ENCODE measurements around the gene JAK1.

Gene JAK1

GRCh38 chr1:64865105-64865757 lies 101.1 kb downstream of the JAK1 start:
- H3K27ac ChIP-seq: no peak overlapping the region
- no peak for TF ChIP-seq ZFX (IDR thresholded peaks at IDR 0.05; ENCODE audit: borderline replicate concordance)
- TF ChIP-seq, protein P1, sequence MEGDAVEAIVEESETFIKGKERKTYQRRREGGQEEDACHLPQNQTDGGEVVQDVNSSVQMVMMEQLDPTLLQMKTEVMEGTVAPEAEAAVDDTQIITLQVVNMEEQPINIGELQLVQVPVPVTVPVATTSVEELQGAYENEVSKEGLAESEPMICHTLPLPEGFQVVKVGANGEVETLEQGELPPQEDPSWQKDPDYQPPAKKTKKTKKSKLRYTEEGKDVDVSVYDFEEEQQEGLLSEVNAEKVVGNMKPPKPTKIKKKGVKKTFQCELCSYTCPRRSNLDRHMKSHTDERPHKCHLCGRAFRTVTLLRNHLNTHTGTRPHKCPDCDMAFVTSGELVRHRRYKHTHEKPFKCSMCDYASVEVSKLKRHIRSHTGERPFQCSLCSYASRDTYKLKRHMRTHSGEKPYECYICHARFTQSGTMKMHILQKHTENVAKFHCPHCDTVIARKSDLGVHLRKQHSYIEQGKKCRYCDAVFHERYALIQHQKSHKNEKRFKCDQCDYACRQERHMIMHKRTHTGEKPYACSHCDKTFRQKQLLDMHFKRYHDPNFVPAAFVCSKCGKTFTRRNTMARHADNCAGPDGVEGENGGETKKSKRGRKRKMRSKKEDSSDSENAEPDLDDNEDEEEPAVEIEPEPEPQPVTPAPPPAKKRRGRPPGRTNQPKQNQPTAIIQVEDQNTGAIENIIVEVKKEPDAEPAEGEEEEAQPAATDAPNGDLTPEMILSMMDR (IDR thresholded peaks at IDR 0.05): no peak

DNA sequence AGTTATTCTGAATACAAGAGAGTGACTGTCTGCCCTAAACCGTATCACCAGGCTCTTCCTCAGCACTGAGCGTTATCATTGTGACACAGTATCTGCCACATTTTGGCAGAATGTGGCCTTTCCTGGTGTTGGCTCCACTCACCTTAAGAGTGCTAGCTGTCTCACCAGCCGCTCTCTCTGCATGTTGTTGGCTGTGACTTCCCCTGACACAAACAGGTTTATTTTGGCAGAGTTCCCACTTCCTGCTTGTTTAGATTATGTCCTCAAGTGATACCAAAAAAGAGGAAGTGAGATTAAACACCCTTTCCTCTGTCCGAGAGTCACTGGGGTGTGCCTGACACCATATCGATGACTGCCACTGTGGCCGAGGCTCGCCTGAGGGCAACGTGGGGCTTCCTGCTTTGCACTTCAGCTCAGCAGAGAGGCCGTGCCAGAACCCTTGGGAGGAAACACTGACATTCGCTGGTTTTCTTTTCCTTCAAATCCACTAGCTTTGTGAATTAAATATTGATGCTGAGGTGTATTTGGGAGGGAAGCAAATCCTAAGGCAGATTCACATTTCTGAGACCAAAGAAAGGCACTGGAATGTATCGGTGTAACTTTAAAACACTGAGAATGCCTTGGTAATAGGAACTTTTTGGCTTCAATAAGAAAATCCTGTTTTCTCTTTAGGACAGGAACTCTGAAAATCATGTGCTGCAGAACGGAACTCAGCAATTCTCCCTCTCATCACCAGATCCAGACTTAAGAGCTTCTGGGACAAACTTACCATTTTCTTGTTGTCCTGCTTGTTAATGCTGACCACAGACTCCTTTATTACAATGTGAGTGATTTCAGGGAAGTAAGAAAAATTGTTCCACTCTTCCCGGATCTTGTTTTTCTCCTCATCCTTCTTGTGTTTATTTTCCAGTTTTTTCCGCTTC lies 102.1 kb downstream of the JAK1 start:
- H3K27ac ChIP-seq: no peak overlapping the region
- no peak for TF ChIP-seq ZFX (IDR thresholded peaks at IDR 0.05; ENCODE audit: borderline replicate concordance)
- TF ChIP-seq, protein P1 (IDR thresholded peaks at IDR 0.05): no peak

GRCh38 chr1:64861611-64862010 lies 104.7 kb downstream of the JAK1 start:
- no peak overlapping the region for H3K27ac ChIP-seq
- TF ChIP-seq, protein P1 (IDR thresholded peaks at IDR 0.05): no peak
- no peak for TF ChIP-seq ZFX (IDR thresholded peaks at IDR 0.05; ENCODE audit: borderline replicate concordance)

- no peak overlapping the region for H3K27ac ChIP-seq
- no peak for TF ChIP-seq ZFX (IDR thresholded peaks at IDR 0.05; ENCODE audit: borderline replicate concordance)
- TF ChIP-seq, protein P1 (IDR thresholded peaks at IDR 0.05): no peak
Measured at GRCh38 chr1:64857347-64857746, 109.0 kb downstream of the JAK1 start.

GRCh38 chr1:64856553-64856952 lies 109.8 kb downstream of the JAK1 start:
- H3K27ac ChIP-seq: no peak overlapping the region
- TF ChIP-seq ZFX (IDR thresholded peaks at IDR 0.05; ENCODE audit: borderline replicate concordance): no peak
- TF ChIP-seq, protein P1 (IDR thresholded peaks at IDR 0.05): no peak

DNA sequence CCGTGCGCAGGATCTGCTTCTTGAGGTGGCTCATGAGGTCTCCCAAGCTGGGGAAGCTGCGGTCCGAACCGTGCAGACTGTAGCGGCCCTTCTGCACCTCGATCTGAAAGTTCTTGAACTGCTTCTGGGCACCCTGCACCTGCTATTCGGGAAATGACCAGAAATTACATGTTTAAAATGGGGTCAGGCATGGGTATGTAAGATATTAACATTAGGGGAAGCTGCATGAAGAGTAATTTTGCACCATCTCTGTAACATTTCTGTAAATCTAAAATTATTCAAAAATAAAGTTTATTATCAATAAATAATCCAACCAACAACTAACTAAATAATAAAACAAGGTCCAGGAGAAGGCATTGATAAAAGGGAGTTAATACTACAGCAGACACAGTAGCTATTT lies 110.8 kb downstream of the JAK1 start:
- H3K27ac ChIP-seq: no peak overlapping the region
- no peak for TF ChIP-seq ZFX (IDR thresholded peaks at IDR 0.05; ENCODE audit: borderline replicate concordance)
- TF ChIP-seq, protein P1 (IDR thresholded peaks at IDR 0.05): no peak

DNA sequence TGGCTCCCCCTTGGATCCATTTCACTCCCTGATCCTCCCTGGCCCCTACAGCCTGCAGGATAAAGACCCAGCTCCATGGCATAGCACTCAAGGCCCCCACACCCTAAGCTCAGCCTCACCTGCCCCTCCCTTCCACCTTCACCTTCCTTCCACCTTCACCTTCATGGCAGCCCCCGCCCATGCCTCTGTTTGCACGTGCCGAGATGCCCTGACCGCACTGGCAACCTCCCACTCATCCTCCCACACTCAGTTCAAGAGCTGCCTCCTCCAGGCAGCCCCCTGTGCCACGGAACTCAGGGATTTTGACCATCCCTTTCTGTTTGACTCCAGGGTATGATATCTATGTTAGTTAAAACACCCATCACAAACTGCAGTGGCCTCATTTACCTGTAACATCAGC lies 111.7 kb downstream of the JAK1 start:
- TF ChIP-seq ZFX (IDR thresholded peaks at IDR 0.05; ENCODE audit: borderline replicate concordance): no peak
- TF ChIP-seq, protein P1 (IDR thresholded peaks at IDR 0.05): no peak
- H3K27ac ChIP-seq: no peak overlapping the region

All from 22Rv1 (cell line).